GM23338 (cell line): Measurements from ENCODE around the gene CSNK2B.

Experiments used
- CTCF ChIP-seq, 2 experiments: fragments of 200-600 bp in 1 of 2; sonication (generic) in 1 of 2; conservative IDR thresholded peaks; 2 replicates each; pipeline versions ENCODE4 v1.5.1 to v1.6.1; 2016 to 2017; ENCODE audit warnings: antibody characterized with exemption in 2 of 2, low read depth in 2 of 2, mild to moderate bottlenecking in 2 of 2, moderate library complexity in 1 of 2
- EZH2 ChIP-seq: fragments of 200-600 bp; sonication (generic); IDR thresholded peaks from one replicate; pipeline ENCODE4 v1.8.0; 2017; ENCODE audit warnings: antibody characterized with exemption, mild to moderate bottlenecking, low read depth; ENCODE audit not compliant: unreplicated experiment
- EZH2phosphoT487 ChIP-seq: fragments of 200-600 bp; sonication (generic); IDR thresholded peaks from one replicate; pipeline ENCODE4 v1.8.1; 2018; ENCODE audit warnings: antibody characterized with exemption; ENCODE audit not compliant: unreplicated experiment
- JUNB ChIP-seq: IDR thresholded peaks from one replicate; pipeline ENCODE4 v1.6.1; 2016; ENCODE audit warnings: antibody characterized with exemption; ENCODE audit not compliant: unreplicated experiment
- POLR2AphosphoS5 ChIP-seq: IDR thresholded peaks from 2 replicates; pipeline ENCODE4 v1.6.1; 2016; ENCODE audit warnings: antibody characterized with exemption, low read depth
- REST ChIP-seq: IDR thresholded peaks from one replicate; pipeline ENCODE4 v1.6.1; 2018; ENCODE audit warnings: antibody characterized with exemption; ENCODE audit not compliant: unreplicated experiment
- ZNF331 ChIP-seq: fragments of 250-450 bp; sonication (Bioruptor Pico); IDR thresholded peaks from 2 replicates; pipeline ENCODE4 v1.5.0; 2020; ENCODE audit warnings: low read depth, mild to moderate bottlenecking, moderate library complexity

GRCh38 chr6:31690231-31691077, 24.6 kb downstream of the CSNK2B start:
- TF ChIP-seq JUNB (no peak), CTCF (conservative IDR thresholded peaks at IDR 0.05; ENCODE audit: low read depth in 2 of 2) (no peak), POLR2AphosphoS5 (no peak), REST (no peak), EZH2phosphoT487 (no peak), ZNF331 (CRISPR knock-in tag) (no peak), EZH2 (no peak)
